Keratinocyte (primary cell): ENCODE data around the gene EHMT1. TPM values are rescaled to one million over a fixed set of nuclear protein-coding genes. Genes with fewer than 3 reads are reported as not detected.
"Not testable (repeated sequence)": the region's sequence is repeated elsewhere in the genome, so short reads cannot be mapped to it uniquely, and the experiment has no call there.

ENCODE experiments used
- DNase-seq: peaks from one replicate; pipeline ENCODE4 v3.0.0-alpha.2; 2011; ENCODE audit warnings: low read depth, missing footprints, low spot score
- FAIRE-seq: peaks from 2 replicates; lab custom pipeline; 2011; peaks lifted over from hg19 to GRCh38; lab: Jason Lieb, UNC
- H2AFZ ChIP-seq: 2 replicates; pipeline ENCODE4 v1.6.0; 2012; ENCODE audit warnings: low read length, control low read depth, inconsistent platforms; ENCODE audit not compliant: control insufficient read depth
- H3K27ac ChIP-seq: 2 replicates; pipeline ENCODE4 v1.5.1; 2011; ENCODE audit warnings: low read length; ENCODE audit not compliant: control insufficient read depth, insufficient read depth
- H3K27me3 ChIP-seq: 3 replicates; pipeline ENCODE4 v1.6.0; 2011; ENCODE audit warnings: low read length; ENCODE audit not compliant: control insufficient read depth, insufficient read depth; ENCODE audit errors: extremely low read depth
- H3K36me3 ChIP-seq, 2 experiments: 2 replicates in 1 of 2; 3 replicates in 1 of 2; pipeline ENCODE4 v1.5.1; 2011; ENCODE audit warnings: low read length in 2 of 2, mild to moderate bottlenecking in 1 of 2; ENCODE audit not compliant: control insufficient read depth in 2 of 2, insufficient read depth in 2 of 2; ENCODE audit errors: extremely low read depth in 1 of 2
- H3K4me1 ChIP-seq: 3 replicates; pipeline ENCODE4 v1.5.1; 2011; ENCODE audit warnings: low read length; ENCODE audit not compliant: control insufficient read depth, insufficient read depth; ENCODE audit errors: extremely low read depth
- H3K4me2 ChIP-seq: 3 replicates; pipeline ENCODE4 v1.6.0; 2011; ENCODE audit warnings: low read depth, low read length; ENCODE audit not compliant: control insufficient read depth, insufficient read depth; ENCODE audit errors: extremely low read depth
- H3K4me3 ChIP-seq, 3 experiments: fragments of 200-600 bp in 1 of 3; sonication (generic) in 1 of 3; 2 replicates in 2 of 3; 3 replicates in 1 of 3; pipeline ENCODE4 v1.5.1; 2011 to 2016; ENCODE audit warnings: low read length in 3 of 3, mild to moderate bottlenecking in 3 of 3, control low read depth in 2 of 3, inconsistent platforms in 1 of 3, low read depth in 1 of 3, mixed read lengths in 1 of 3, mixed run types in 1 of 3, moderate library complexity in 1 of 3; ENCODE audit not compliant: control insufficient read depth in 2 of 3, insufficient read depth in 2 of 3; ENCODE audit errors: extremely low read depth in 1 of 3
- H3K79me2 ChIP-seq: 2 replicates; pipeline ENCODE4 v1.6.0; 2012; ENCODE audit warnings: low read length; ENCODE audit not compliant: control insufficient read depth, insufficient read depth
- H3K9ac ChIP-seq: 3 replicates; pipeline ENCODE4 v1.6.0; 2011; ENCODE audit warnings: low read length; ENCODE audit not compliant: control insufficient read depth, insufficient read depth; ENCODE audit errors: extremely low read depth
- H3K9me1 ChIP-seq: 3 replicates; pipeline ENCODE4 v1.6.0; 2011; ENCODE audit warnings: low read length; ENCODE audit not compliant: control insufficient read depth, insufficient read depth; ENCODE audit errors: extremely low read depth
- H3K9me3 ChIP-seq: 2 replicates; pipeline ENCODE4 v1.5.1; 2012; ENCODE audit warnings: low read depth, low read length; ENCODE audit not compliant: control insufficient read depth
- H4K20me1 ChIP-seq: 3 replicates; pipeline ENCODE4 v1.6.0; 2011; ENCODE audit warnings: low read length; ENCODE audit not compliant: control insufficient read depth, insufficient read depth; ENCODE audit errors: extremely low read depth
- EZH2 ChIP-seq: IDR thresholded peaks from one replicate; pipeline ENCODE4 v1.6.1; 2012; ENCODE audit warnings: inconsistent platforms, mild to moderate bottlenecking, low read length, moderate library complexity
- dilution Hi-C: fragments of 300-500 bp; cut with MboI; formaldehyde crosslinking; loops from one replicate; pipeline ENCODE4 v1.7.0; 2020; ENCODE audit warnings: low sequenced_read_pairs; ENCODE audit not compliant: extremely low pct_ligation_motif_present
- polyA plus RNA-seq, 5 experiments: library from polyadenylated mRNA; depleted of rRNA in 3 of 5; stranded (reverse) in 3 of 5; stranded (forward) in 1 of 5; unstranded in 1 of 5; fragments of >200 nt; gene quantifications; 1 replicate in 1 of 5; 2 replicates in 3 of 5; 3 replicates in 1 of 5; pipeline versions ENCODE4 v1.2.1 to v1.2.3, GENCODE V29; 2011 to 2012; ENCODE audit warnings: missing spikeins in 2 of 5, low read depth in 1 of 5, low replicate concordance in 1 of 5
- TF ChIP-seq, protein P1 (sequence below), 3 experiments: IDR thresholded peaks in 1 of 3; conservative IDR thresholded peaks in 1 of 3; optimal IDR thresholded peaks in 1 of 3; 2 replicates in 2 of 3; 3 replicates in 1 of 3; pipeline versions ENCODE3 to v1.5.1; 2011; ENCODE audit warnings: low read length in 3 of 3, mild to moderate bottlenecking in 3 of 3, moderate library complexity in 2 of 3, control low read depth in 1 of 3, inconsistent platforms in 1 of 3; ENCODE audit not compliant: insufficient read depth in 2 of 3; ENCODE audit errors: extremely low read depth in 1 of 3

EHMT1 gene
- polyA plus RNA-seq, 1 donor (not counting 4 experiments of a cell fraction or from before 2014, with no cell fraction given): 25.9 TPM

DNA sequence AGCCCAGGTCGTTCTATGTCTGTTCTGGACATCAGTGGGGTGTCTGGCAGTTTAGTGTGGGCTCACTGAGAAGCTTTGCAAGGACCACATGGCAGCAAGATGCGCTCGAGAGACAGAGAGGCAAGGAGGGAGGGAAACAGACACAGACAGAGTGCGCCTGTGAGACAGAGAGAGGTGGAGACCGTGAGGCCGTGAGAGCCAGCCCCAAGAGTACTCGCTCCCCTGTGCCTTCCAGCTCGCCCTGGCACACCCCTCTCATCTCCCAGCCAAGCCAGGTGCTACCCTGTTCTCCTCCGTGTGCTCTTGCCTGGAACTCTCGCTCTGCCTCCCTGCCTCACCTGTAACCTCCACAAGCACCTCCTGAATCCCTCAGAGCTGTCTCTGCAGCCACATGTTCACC lies 106.8 kb downstream of the EHMT1 start:
- peaks cover 12% of the 10 kb centered on the region for H4K20me1 ChIP-seq
- peaks cover 33% of the 10 kb centered on the region for H3K79me2 ChIP-seq

DNA sequence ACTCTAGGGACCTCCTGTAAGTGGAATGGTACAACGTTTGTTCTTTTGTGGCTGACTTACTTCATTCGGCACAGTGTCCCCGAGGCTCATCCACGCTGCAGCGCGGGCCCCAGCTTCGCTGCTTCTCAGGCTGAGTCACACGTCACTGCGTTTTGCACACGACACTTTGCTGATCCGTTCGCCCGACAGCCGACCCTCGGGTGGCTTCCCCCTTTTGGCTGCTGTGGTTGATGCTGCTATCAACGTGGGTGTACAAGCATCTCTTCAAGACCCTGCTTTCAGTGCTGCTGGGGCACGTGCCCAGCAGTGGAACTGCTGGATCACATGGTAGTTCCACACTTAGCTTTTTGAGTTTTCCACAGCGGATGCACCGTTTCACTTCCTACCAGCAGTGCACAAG lies 107.5 kb downstream of the EHMT1 start:
- H3K79me2 ChIP-seq: peaks cover 35% of the 10 kb centered on the region
- H3K9me3 ChIP-seq, H3K4me3 ChIP-seq, H3K9ac ChIP-seq, H3K9me1 ChIP-seq, DNase-seq, H3K4me1 ChIP-seq, H3K27me3 ChIP-seq, H2AFZ ChIP-seq, H3K4me2 ChIP-seq, FAIRE-seq, dilution Hi-C loops, H3K27ac ChIP-seq: not testable (repeated sequence)
- H3K36me3 ChIP-seq: peaks cover 10 to 21% of the 10 kb centered on the region in 2 experiments
- H4K20me1 ChIP-seq: peaks cover 12% of the 10 kb centered on the region

More for the DNA sequence above, 106.8 kb downstream of the EHMT1 start:
- Histone ChIP-seq H3K9ac (no peak overlapping the region), H3K27me3 (no peaks in the 10 kb centered on the region), H3K27ac (no peak overlapping the region), H3K9me1 (peaks cover 3% of the 10 kb centered on the region), H3K4me3 (no peak overlapping the region), H3K4me2 (no peak overlapping the region), H2AFZ (no peak overlapping the region), H3K9me3 (no peaks in the 10 kb centered on the region), H3K36me3 (peaks cover 9 to 19% of the 10 kb centered on the region in 2 experiments), H3K4me1 (peaks cover 8% of the 10 kb centered on the region)
- dilution Hi-C loops: no loop called here
- FAIRE-seq (no peak), DNase-seq (no peak)
- TF ChIP-seq EZH2: no peak
- TF ChIP-seq, protein P1, sequence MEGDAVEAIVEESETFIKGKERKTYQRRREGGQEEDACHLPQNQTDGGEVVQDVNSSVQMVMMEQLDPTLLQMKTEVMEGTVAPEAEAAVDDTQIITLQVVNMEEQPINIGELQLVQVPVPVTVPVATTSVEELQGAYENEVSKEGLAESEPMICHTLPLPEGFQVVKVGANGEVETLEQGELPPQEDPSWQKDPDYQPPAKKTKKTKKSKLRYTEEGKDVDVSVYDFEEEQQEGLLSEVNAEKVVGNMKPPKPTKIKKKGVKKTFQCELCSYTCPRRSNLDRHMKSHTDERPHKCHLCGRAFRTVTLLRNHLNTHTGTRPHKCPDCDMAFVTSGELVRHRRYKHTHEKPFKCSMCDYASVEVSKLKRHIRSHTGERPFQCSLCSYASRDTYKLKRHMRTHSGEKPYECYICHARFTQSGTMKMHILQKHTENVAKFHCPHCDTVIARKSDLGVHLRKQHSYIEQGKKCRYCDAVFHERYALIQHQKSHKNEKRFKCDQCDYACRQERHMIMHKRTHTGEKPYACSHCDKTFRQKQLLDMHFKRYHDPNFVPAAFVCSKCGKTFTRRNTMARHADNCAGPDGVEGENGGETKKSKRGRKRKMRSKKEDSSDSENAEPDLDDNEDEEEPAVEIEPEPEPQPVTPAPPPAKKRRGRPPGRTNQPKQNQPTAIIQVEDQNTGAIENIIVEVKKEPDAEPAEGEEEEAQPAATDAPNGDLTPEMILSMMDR (optimal IDR thresholded peaks at IDR 0.05 in 1 of 3, IDR thresholded peaks at IDR 0.05 in 1 of 3, conservative IDR thresholded peaks at IDR 0.05 in 1 of 3; ENCODE audit: extremely low read depth in 1 of 3, insufficient read depth in 2 of 3, low read length in 3 of 3): no peak

DNA sequence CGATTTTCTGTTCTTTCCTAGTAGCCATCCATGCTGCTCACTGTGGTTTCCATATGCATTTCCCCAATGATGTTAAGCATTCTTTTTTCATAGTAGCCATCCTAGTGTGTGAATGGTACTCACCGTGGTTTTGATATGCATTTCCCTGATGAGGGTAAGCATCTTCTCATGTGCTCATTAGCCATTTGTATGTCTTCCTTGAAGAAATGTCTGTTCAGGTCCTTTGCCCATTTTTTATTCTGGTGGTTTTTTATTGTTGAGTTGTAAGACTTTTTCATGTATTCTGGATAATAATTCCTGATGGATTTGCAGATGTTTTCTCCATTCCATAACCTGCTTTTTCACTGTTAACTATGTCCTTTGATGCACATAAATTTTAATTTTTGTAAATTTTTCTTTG lies 108.0 kb downstream of the EHMT1 start:
- H3K27me3 ChIP-seq: no peaks in the 10 kb centered on the region
- FAIRE-seq (no peak), DNase-seq (no peak)
- no peak overlapping the region for H2AFZ ChIP-seq
- peaks cover 35% of the 10 kb centered on the region for H3K79me2 ChIP-seq
- peaks cover 12 to 22% of the 10 kb centered on the region in 2 experiments for H3K36me3 ChIP-seq
- dilution Hi-C loops: no loop called here
- H3K4me3 ChIP-seq: no peak overlapping the region
- H3K4me1 ChIP-seq: peaks cover 4% of the 10 kb centered on the region
- no peak overlapping the region for H3K4me2 ChIP-seq
- peaks cover 3% of the 10 kb centered on the region for H3K9me1 ChIP-seq
- no peak overlapping the region for H3K27ac ChIP-seq
- H3K9me3 ChIP-seq: no peaks in the 10 kb centered on the region
- H4K20me1 ChIP-seq: peaks cover 12% of the 10 kb centered on the region
- H3K9ac ChIP-seq: no peak overlapping the region
- TF ChIP-seq, protein P1 (optimal IDR thresholded peaks at IDR 0.05 in 1 of 3, IDR thresholded peaks at IDR 0.05 in 1 of 3, conservative IDR thresholded peaks at IDR 0.05 in 1 of 3; ENCODE audit: extremely low read depth in 1 of 3, insufficient read depth in 2 of 3, low read length in 3 of 3): no peak
- no peak for TF ChIP-seq EZH2
